DND-41 (cell line): ENCODE data around the gene RAI1.
"Not testable (repeated sequence)": the region's sequence is repeated elsewhere in the genome, so short reads cannot be mapped to it uniquely, and the experiment has no call there.

Source experiments
- ATAC-seq: fragments of 200-7000 bp; cut with Tn5 transposase; 3 replicates; pipeline ENCODE4 v1.9.1; 2021; ENCODE audit warnings: low read depth; ENCODE audit not compliant: insufficient read depth
- DNase-seq: peaks from one replicate; pipeline ENCODE4 v3.0.0-alpha.2; 2020
- H2AFZ ChIP-seq: 2 replicates; pipeline ENCODE4 v1.6.0; 2012; ENCODE audit warnings: low read depth, low read length
- H3K27ac ChIP-seq: 2 replicates; pipeline ENCODE4 v1.5.1; 2012; ENCODE audit warnings: low read length, inconsistent platforms
- H3K27me3 ChIP-seq: fragments of 200-600 bp; sonication (generic); 2 replicates; pipeline ENCODE4 v1.6.0; 2012; ENCODE audit warnings: low read length, mild to moderate bottlenecking, inconsistent platforms; ENCODE audit not compliant: insufficient read depth, poor library complexity
- H3K36me3 ChIP-seq: 2 replicates; pipeline ENCODE4 v1.5.1; 2012; ENCODE audit warnings: low read length, inconsistent platforms; ENCODE audit not compliant: insufficient read depth
- H3K4me1 ChIP-seq: 2 replicates; pipeline ENCODE4 v1.5.1; 2012; ENCODE audit warnings: mild to moderate bottlenecking, low read length; ENCODE audit not compliant: insufficient read depth
- H3K4me2 ChIP-seq: 2 replicates; pipeline ENCODE4 v1.6.0; 2012; ENCODE audit warnings: mild to moderate bottlenecking, moderate library complexity, low read length, inconsistent platforms; ENCODE audit not compliant: insufficient read depth
- H3K4me3 ChIP-seq, 2 experiments: fragments of 200-600 bp in 1 of 2; shearing (Covaris generic) in 1 of 2; 2 replicates each; pipeline ENCODE4 v1.5.1; 2012 to 2016; ENCODE audit warnings: inconsistent platforms in 2 of 2, low read length in 2 of 2, mild to moderate bottlenecking in 2 of 2, low read depth in 1 of 2, moderate library complexity in 1 of 2
- H3K79me2 ChIP-seq: 2 replicates; pipeline ENCODE4 v1.6.0; 2012; ENCODE audit warnings: low read length, inconsistent platforms; ENCODE audit not compliant: insufficient read depth
- H3K9ac ChIP-seq: 2 replicates; pipeline ENCODE4 v1.6.0; 2012; ENCODE audit warnings: low read depth, mild to moderate bottlenecking, inconsistent platforms, low read length, moderate library complexity
- H3K9me3 ChIP-seq: 2 replicates; pipeline ENCODE4 v1.5.1; 2012; ENCODE audit warnings: low read length, moderate library complexity, mild to moderate bottlenecking, inconsistent platforms; ENCODE audit not compliant: insufficient read depth, severe bottlenecking
- H4K20me1 ChIP-seq: 2 replicates; pipeline ENCODE4 v1.6.0; 2012; ENCODE audit warnings: low read length; ENCODE audit not compliant: insufficient read depth
- EZH2 ChIP-seq: IDR thresholded peaks from 3 replicates; pipeline ENCODE4 v1.6.1; 2012; ENCODE audit warnings: borderline replicate concordance, low read depth, mild to moderate bottlenecking, moderate library complexity, low read length, inconsistent platforms; ENCODE audit not compliant: severe bottlenecking
- TF ChIP-seq, protein P1 (sequence below): IDR thresholded peaks from 2 replicates; pipeline ENCODE4 v1.5.1; 2012; ENCODE audit warnings: borderline replicate concordance, low read length, moderate library complexity, mild to moderate bottlenecking; ENCODE audit not compliant: poor library complexity, severe bottlenecking; ENCODE audit errors: extremely low read depth

The RAI1 gene

GRCh38 chr17:17684906-17685774 is 3.9 kb downstream of the RAI1 start:
- H3K4me1 ChIP-seq, result peaks cover 43% of the 10 kb centered on the region

DNA sequence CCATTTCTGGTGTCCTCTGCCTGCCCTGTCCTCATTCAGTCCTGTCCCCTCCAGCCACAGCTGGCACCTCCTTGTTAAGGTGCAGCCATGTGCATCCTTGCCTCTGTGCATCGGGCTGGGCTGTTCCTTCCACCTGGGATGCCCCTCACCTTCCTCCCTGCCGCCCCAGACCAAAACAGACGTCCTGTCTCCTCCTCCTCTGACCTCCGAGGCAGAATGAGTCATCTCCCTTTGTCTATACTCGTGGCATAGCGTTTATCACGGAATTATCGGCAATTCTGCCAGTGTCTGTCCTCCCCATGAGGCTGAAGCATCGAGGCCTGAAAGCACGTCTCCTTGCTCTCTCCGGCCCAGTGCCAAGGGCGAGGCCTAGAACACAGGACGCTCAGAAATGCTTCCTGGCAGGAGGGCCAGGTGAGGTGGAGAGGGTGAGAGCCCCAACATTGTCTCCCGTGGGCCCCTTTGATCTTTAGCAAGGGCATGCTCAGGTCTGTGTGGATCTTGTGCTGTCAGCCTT is 4.6 kb downstream of the RAI1 start:
- no peak overlapping the region; the same call in 1 of the 2 replicates for H3K27ac ChIP-seq
- TF ChIP-seq, protein P1, sequence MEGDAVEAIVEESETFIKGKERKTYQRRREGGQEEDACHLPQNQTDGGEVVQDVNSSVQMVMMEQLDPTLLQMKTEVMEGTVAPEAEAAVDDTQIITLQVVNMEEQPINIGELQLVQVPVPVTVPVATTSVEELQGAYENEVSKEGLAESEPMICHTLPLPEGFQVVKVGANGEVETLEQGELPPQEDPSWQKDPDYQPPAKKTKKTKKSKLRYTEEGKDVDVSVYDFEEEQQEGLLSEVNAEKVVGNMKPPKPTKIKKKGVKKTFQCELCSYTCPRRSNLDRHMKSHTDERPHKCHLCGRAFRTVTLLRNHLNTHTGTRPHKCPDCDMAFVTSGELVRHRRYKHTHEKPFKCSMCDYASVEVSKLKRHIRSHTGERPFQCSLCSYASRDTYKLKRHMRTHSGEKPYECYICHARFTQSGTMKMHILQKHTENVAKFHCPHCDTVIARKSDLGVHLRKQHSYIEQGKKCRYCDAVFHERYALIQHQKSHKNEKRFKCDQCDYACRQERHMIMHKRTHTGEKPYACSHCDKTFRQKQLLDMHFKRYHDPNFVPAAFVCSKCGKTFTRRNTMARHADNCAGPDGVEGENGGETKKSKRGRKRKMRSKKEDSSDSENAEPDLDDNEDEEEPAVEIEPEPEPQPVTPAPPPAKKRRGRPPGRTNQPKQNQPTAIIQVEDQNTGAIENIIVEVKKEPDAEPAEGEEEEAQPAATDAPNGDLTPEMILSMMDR, result no peak
- no peak for DNase-seq
- H3K9ac ChIP-seq, result no peak overlapping the region
- peaks cover 96% of the 10 kb centered on the region for H3K79me2 ChIP-seq
- no peaks in the 10 kb centered on the region for H3K9me3 ChIP-seq
- peaks cover 61% of the 10 kb centered on the region for H4K20me1 ChIP-seq
- H2AFZ ChIP-seq, result no peak overlapping the region
- peaks cover 47% of the 10 kb centered on the region for H3K4me1 ChIP-seq
- peaks cover 16% of the 10 kb centered on the region for H3K36me3 ChIP-seq
- H3K27me3 ChIP-seq, result no peaks in the 10 kb centered on the region
- peak overlapping the region; percentile 41; the same call in 1 of the 2 replicates for H3K4me2 ChIP-seq
- H3K4me3 ChIP-seq, result no peak overlapping the region
- no peak for ATAC-seq

More at GRCh38 chr17:17684906-17685774, 3.9 kb downstream of the RAI1 start:
- H3K27me3 ChIP-seq, result no peaks in the 10 kb centered on the region
- no peak for TF ChIP-seq EZH2
- TF ChIP-seq, protein P1, result no peak
- H3K4me3 ChIP-seq, result no peak overlapping the region
- H4K20me1 ChIP-seq, result peaks cover 61% of the 10 kb centered on the region
- peaks cover 16% of the 10 kb centered on the region for H3K36me3 ChIP-seq
- no peaks in the 10 kb centered on the region for H3K9me3 ChIP-seq
- no peak overlapping the region for H2AFZ ChIP-seq
- H3K9ac ChIP-seq, result no peak overlapping the region
- no peak overlapping the region for H3K27ac ChIP-seq
- ATAC-seq, result no peak
- H3K4me2 ChIP-seq, result peak overlapping the region; percentile 41; the same call in 1 of the 2 replicates
- peaks cover 89% of the 10 kb centered on the region for H3K79me2 ChIP-seq
- DNase-seq, result no peak

DNA sequence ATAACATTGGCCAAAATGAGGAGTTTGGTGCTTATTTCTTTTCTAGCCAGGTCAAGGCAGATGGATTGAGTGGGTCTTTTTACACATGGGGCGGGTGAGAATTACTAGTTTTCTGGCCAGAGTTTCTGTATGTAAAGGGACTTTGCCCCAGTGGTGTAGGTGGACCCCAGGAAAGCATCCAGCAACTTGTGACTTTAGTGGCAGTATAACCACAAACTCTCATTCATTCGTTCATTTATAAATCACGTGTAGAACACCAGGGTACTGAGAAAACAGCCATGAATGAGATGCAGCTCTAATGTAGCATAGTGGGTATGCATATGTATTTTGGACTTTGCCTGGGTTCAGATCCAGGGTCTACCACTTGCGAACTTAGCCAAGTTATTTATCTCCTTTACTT is 8.1 kb downstream of the RAI1 start:
- Histone ChIP-seq H3K9ac (0 out of 2 replicates have a peak overlapping the region, but pooled peaks have one; percentile 2), H3K4me1 (peaks cover 66% of the 10 kb centered on the region), H3K79me2 (peaks cover 100% of the 10 kb centered on the region), H4K20me1 (peaks cover 71% of the 10 kb centered on the region), H3K27me3 (no peaks in the 10 kb centered on the region), H3K36me3 (peaks cover 12% of the 10 kb centered on the region), H3K9me3 (no peaks in the 10 kb centered on the region), H3K27ac (no peak overlapping the region), H3K4me2 (0 out of 2 replicates have a peak overlapping the region, but pooled peaks have one; percentile 7), H3K4me3 (no peak overlapping the region), H2AFZ (no peak overlapping the region)
- ATAC-seq (no peak), DNase-seq (no peak)
- TF ChIP-seq, protein P1, result no peak
- TF ChIP-seq EZH2, result no peak

GRCh38 chr17:17690233-17690632 is 9.0 kb downstream of the RAI1 start:
- not testable (repeated sequence) for DNase-seq, H3K36me3 ChIP-seq, H2AFZ ChIP-seq, H3K27me3 ChIP-seq, H3K9ac ChIP-seq, H3K9me3 ChIP-seq, H3K4me2 ChIP-seq, H3K4me3 ChIP-seq, ATAC-seq
- Histone ChIP-seq H3K27ac (peak overlapping the region; percentile 32; the same call in 1 of the 2 replicates), H3K4me1 (peaks cover 65% of the 10 kb centered on the region), H3K79me2 (peaks cover 96% of the 10 kb centered on the region), H4K20me1 (peaks cover 68% of the 10 kb centered on the region)
